B cell (primary cell): ENCODE measurements around the gene KRT5. TPM values are rescaled to one million over a fixed set of nuclear protein-coding genes. Genes with fewer than 3 reads are reported as not detected.

Source experiments
- ATAC-seq: fragments of 200-7000 bp; cut with Tn5 transposase; one replicate; pipeline ENCODE4 v1.10.0; 2021; ENCODE audit warnings: low read depth, mild to moderate bottlenecking, moderate number of reproducible peaks, moderate library complexity
- CTCF ChIA-PET: fragments of 350-600 bp; sonication (Branson Sonifier 250); formaldehyde crosslinking; loops from one replicate; lab custom pipeline; 2021; ENCODE audit warnings: antibody characterized with exemption, inconsistent platforms; lab: Charles Lee
- POLR2A ChIA-PET: fragments of 350-600 bp; sonication (Branson Sonifier 250); formaldehyde crosslinking; loops from one replicate; lab custom pipeline; 2021; ENCODE audit warnings: antibody characterized with exemption; lab: Charles Lee
- DNase-seq: peaks from one replicate; pipeline ENCODE4 v3.0.0; 2013
- H2AFZ ChIP-seq: 2 replicates; pipeline ENCODE4 v1.6.1; 2012; ENCODE audit warnings: mild to moderate bottlenecking, low read depth, low read length; ENCODE audit not compliant: insufficient read depth, poor library complexity, severe bottlenecking
- H3K27ac ChIP-seq, 2 donors: 1 replicate in 1 of 2; 2 replicates in 1 of 2; pipeline ENCODE4 v1.5.1; 2012 to 2013; ENCODE audit warnings: low read length in 2 of 2, mild to moderate bottlenecking in 2 of 2, moderate library complexity in 1 of 2
- H3K27me3 ChIP-seq, 4 experiments: fragments of 200-600 bp in 1 of 4; sonication (generic) in 1 of 4; replicated peaks in 1 of 4; 1 replicate in 2 of 4; 2 replicates in 2 of 4; pipeline versions ENCODE4 v1.6.1 to v1.7.0; 2013 to 2016; ENCODE audit warnings: low read length in 3 of 4, mild to moderate bottlenecking in 2 of 4, mixed read lengths in 1 of 4, moderate library complexity in 1 of 4; ENCODE audit not compliant: insufficient read depth in 4 of 4, control insufficient read depth in 3 of 4; ENCODE audit errors: control extremely low read depth in 1 of 4
- H3K36me3 ChIP-seq, 2 experiments: replicated peaks in 1 of 2; 1 replicate in 1 of 2; 2 replicates in 1 of 2; pipeline versions ENCODE4 v1.6.1 to v1.7.1; 2013; ENCODE audit warnings: low read length in 1 of 2; ENCODE audit not compliant: insufficient read depth in 2 of 2, control insufficient read depth in 1 of 2; ENCODE audit errors: control extremely low read depth in 1 of 2, extremely low read depth in 1 of 2
- H3K4me1 ChIP-seq, 2 donors: fragments of 200-600 bp in 1 of 2; sonication (generic) in 1 of 2; 1 replicate in 1 of 2; 2 replicates in 1 of 2; pipeline versions ENCODE4 v1.5.1 to v1.6.1; 2013 to 2017; ENCODE audit warnings: low read length in 2 of 2; ENCODE audit not compliant: control insufficient read depth in 2 of 2, insufficient read depth in 2 of 2
- H3K4me2 ChIP-seq: replicated peaks from 2 replicates; pipeline ENCODE3; 2012; ENCODE audit warnings: mild to moderate bottlenecking, low read depth, low read length; ENCODE audit not compliant: poor library complexity, severe bottlenecking
- H3K4me3 ChIP-seq, 5 experiments: fragments of 200-600 bp in 1 of 5; sonication (generic) in 1 of 5; 1 replicate in 3 of 5; 2 replicates in 2 of 5; pipeline versions ENCODE4 v1.5.1 to v1.7.0; 2011 to 2016; ENCODE audit warnings: low read length in 4 of 5, mild to moderate bottlenecking in 4 of 5, low read depth in 2 of 5, control low read depth in 1 of 5, moderate library complexity in 1 of 5; ENCODE audit not compliant: insufficient read depth in 1 of 5; ENCODE audit errors: control extremely low read depth in 1 of 5, extremely low read depth in 1 of 5
- H3K79me2 ChIP-seq: fragments of 200-600 bp; sonication (generic); one replicate; pipeline ENCODE4 v1.6.0; 2016; ENCODE audit warnings: low read length; ENCODE audit not compliant: control insufficient read depth, insufficient read depth
- H3K9ac ChIP-seq: fragments of 200-600 bp; sonication (generic); 2 replicates; pipeline ENCODE4 v1.6.1; 2017; ENCODE audit warnings: mild to moderate bottlenecking, low read length, moderate library complexity
- H3K9me3 ChIP-seq, 3 donors: one replicate each; pipeline versions ENCODE4 v1.6.1 to v1.7.1; 2013; ENCODE audit warnings: low read length in 2 of 3; ENCODE audit not compliant: control insufficient read depth in 2 of 3, insufficient read depth in 1 of 3; ENCODE audit errors: control extremely low read depth in 1 of 3
- H4K20me1 ChIP-seq: 2 replicates; pipeline ENCODE4 v1.6.0; 2012; ENCODE audit warnings: mild to moderate bottlenecking, low read length; ENCODE audit not compliant: insufficient read depth, control insufficient read depth, poor library complexity, severe bottlenecking
- H3K27ac Mint-ChIP-seq: one replicate; pipeline ENCODE4 v1.8.0; 2021; ENCODE audit warnings: mixed read lengths
- H3K27me3 Mint-ChIP-seq: one replicate; pipeline ENCODE4 v1.8.0; 2021; ENCODE audit warnings: mixed read lengths
- H3K4me1 Mint-ChIP-seq: one replicate; pipeline ENCODE4 v1.8.0; 2021; ENCODE audit warnings: mixed read lengths
- H3K4me3 Mint-ChIP-seq: one replicate; pipeline ENCODE4 v1.8.0; 2021; ENCODE audit warnings: mixed read lengths
- H3K9me3 Mint-ChIP-seq: one replicate; pipeline ENCODE4 v1.8.0; 2022; ENCODE audit warnings: mixed read lengths; ENCODE audit not compliant: insufficient read depth
- CTCF ChIP-seq: fragments of 200-600 bp; IDR thresholded peaks from one replicate; pipeline ENCODE4 v1.8.0; 2022; ENCODE audit warnings: antibody characterized with exemption, mild to moderate bottlenecking
- EZH2 ChIP-seq: IDR thresholded peaks from 2 replicates; pipeline ENCODE4 v1.6.1; 2012; ENCODE audit warnings: borderline replicate concordance, low read depth, mild to moderate bottlenecking, moderate library complexity, low read length; ENCODE audit not compliant: insufficient read depth, poor library complexity, severe bottlenecking
- WGBS: methylation state at CpG from one replicate; pipeline ENCODE4 v1.1.5; 2013; ENCODE audit warnings: missing lambda C conversion rate; ENCODE audit not compliant: insufficient coverage; 5-methylcytosine and 5-hydroxymethylcytosine counted together
- intact Hi-C: fragments of 100-400 bp; cut with micrococcal nuclease; formaldehyde crosslinking; loops from one replicate; pipeline ENCODE4 v1.10.0; 2022
- polyA plus RNA-seq: library from polyadenylated mRNA; depleted of rRNA; stranded (reverse); fragments of >200 nt; gene quantifications from 2 replicates; pipeline ENCODE4 v1.2.3, GENCODE V29; 2012
- total RNA-seq, 2 donors: library from RNA; stranded (reverse); fragments of 120-200 nt in 1 of 2; gene quantifications; 1 replicate in 1 of 2; 2 replicates in 1 of 2; pipeline versions ENCODE4 v1.2.3 to v1.2.4, GENCODE V29; 2013 to 2022

KRT5 gene
- total and polyA plus RNA-seq, 2 donors (not counting 1 experiment from before 2014, with no cell fraction given), result not detected

- Histone ChIP-seq H3K79me2 (no peaks in the 10 kb centered on the region), H3K27ac (no peak overlapping the region), H4K20me1 (no peaks in the 10 kb centered on the region), H3K9ac (no peak overlapping the region), H3K27me3 (no peaks in the 10 kb centered on the region), H2AFZ (no peak overlapping the region), H3K36me3 (no peaks in the 10 kb centered on the region), H3K4me2 (no peak overlapping the region), H3K4me3 (no peak overlapping the region), H3K9me3 (peaks cover 0 to 15% (median 4%) of the 10 kb centered on the region in 3 donors), H3K4me1 (no peaks in the 10 kb centered on the region)
- WGBS, result 93% methylated on average over 13 of the region's 15 CpGs
- Mint-ChIP-seq H3K9me3 (no peaks in the 10 kb centered on the region), H3K27me3 (peaks cover 18% of the 10 kb centered on the region), H3K27ac (no peak overlapping the region), H3K4me1 (no peaks in the 10 kb centered on the region), H3K4me3 (no peak overlapping the region)
- ChIA-PET CTCF (no interaction called here), POLR2A (no interaction called here)
- no peak for TF ChIP-seq CTCF
- no peak for TF ChIP-seq EZH2
- intact Hi-C loops, result no loop called here
- DNase-seq (no peak), ATAC-seq (no peak)
Measured at GRCh38 chr12:52515927-52516831, 4.0 kb downstream of the KRT5 start.

GRCh38 chr12:52515319-52515646 is 4.9 kb downstream of the KRT5 start:
- Histone ChIP-seq H2AFZ (no peak overlapping the region), H3K9me3 (peaks cover 1 to 15% (median 11%) of the 10 kb centered on the region in 3 donors), H3K9ac (no peak overlapping the region), H3K4me2 (no peak overlapping the region), H3K4me1 (no peaks in the 10 kb centered on the region), H3K27ac (no peak overlapping the region), H3K4me3 (no peak overlapping the region), H3K36me3 (no peaks in the 10 kb centered on the region), H3K79me2 (no peaks in the 10 kb centered on the region), H4K20me1 (no peaks in the 10 kb centered on the region), H3K27me3 (no peaks in the 10 kb centered on the region)
- no peak for DNase-seq
- H3K4me1 Mint-ChIP-seq, result no peaks in the 10 kb centered on the region
- H3K9me3 Mint-ChIP-seq, result no peaks in the 10 kb centered on the region
- no peak for TF ChIP-seq EZH2
- TF ChIP-seq CTCF, result no peak
- ChIA-PET POLR2A (no interaction called here), CTCF (no interaction called here)
- peaks cover 22% of the 10 kb centered on the region for H3K27me3 Mint-ChIP-seq
- H3K27ac Mint-ChIP-seq, result no peak overlapping the region
- no peak overlapping the region for H3K4me3 Mint-ChIP-seq
- no peak for ATAC-seq
- no CpG with 5 or more reads among the region's 1 CpG for WGBS
- intact Hi-C loops, result no loop called here
